HG02610 (cell line): ENCODE measurements around the gene SRGAP1.

Source experiments
- ATAC-seq: cut with Tn5 transposase; IDR thresholded peaks from one replicate; pipeline ENCODE4 v1.9.1; 2021; ENCODE audit warnings: mild to moderate bottlenecking, moderate library complexity; ENCODE audit not compliant: unreplicated experiment

Gene SRGAP1

GRCh38 chr12:63844391-63845341 is at the start of gene SRGAP1:
Gene SRGAP1, plus strand, starts transcription at chr12:63844700. Its CDS starts 117 bp downstream, at chr12:63844817.
- peak; percentile 27 for ATAC-seq

- no peak for ATAC-seq
Measured at GRCh38 chr12:63795032-63795687, 49.3 kb upstream of the SRGAP1 start.

- ATAC-seq: no peak
Measured at GRCh38 chr12:63795944-63796343, 48.6 kb upstream of the SRGAP1 start.

GRCh38 chr12:63802012-63802608 is 42.4 kb upstream of the SRGAP1 start:
- no peak for ATAC-seq

GRCh38 chr12:63804746-63805145 is 39.8 kb upstream of the SRGAP1 start:
- ATAC-seq: no peak

- ATAC-seq: no peak
Measured at GRCh38 chr12:63805704-63806672, 38.5 kb upstream of the SRGAP1 start.

- no peak for ATAC-seq
Measured at GRCh38 chr12:63808631-63809030, 35.9 kb upstream of the SRGAP1 start.

- no peak for ATAC-seq
Measured at GRCh38 chr12:63809566-63809965, 34.9 kb upstream of the SRGAP1 start.

- no peak for ATAC-seq
Measured at GRCh38 chr12:63811334-63811733, 33.2 kb upstream of the SRGAP1 start.

GRCh38 chr12:63811755-63812154 is 32.7 kb upstream of the SRGAP1 start:
- no peak for ATAC-seq

- ATAC-seq: peak; percentile 35
Measured at GRCh38 chr12:63814146-63814772, 30.2 kb upstream of the SRGAP1 start.

GRCh38 chr12:63815482-63815852 is 29.0 kb upstream of the SRGAP1 start:
- no peak for ATAC-seq

GRCh38 chr12:63816031-63816430 is 28.5 kb upstream of the SRGAP1 start:
- peak; percentile 35 for ATAC-seq

GRCh38 chr12:63820427-63820826 is 24.1 kb upstream of the SRGAP1 start:
- ATAC-seq: no peak

- ATAC-seq: peak; percentile 49
Measured at GRCh38 chr12:63821781-63822251, 22.7 kb upstream of the SRGAP1 start.

- no peak for ATAC-seq
Measured at GRCh38 chr12:63822352-63822751, 22.1 kb upstream of the SRGAP1 start.

GRCh38 chr12:63823040-63823439 is 21.5 kb upstream of the SRGAP1 start:
- ATAC-seq: no peak

- no peak for ATAC-seq
Measured at GRCh38 chr12:63826006-63826585, 18.4 kb upstream of the SRGAP1 start.

- ATAC-seq: no peak
Measured at GRCh38 chr12:63828867-63829266, 15.6 kb upstream of the SRGAP1 start.

GRCh38 chr12:63836046-63836445 is 8.5 kb upstream of the SRGAP1 start:
- ATAC-seq: no peak
